ENCODE data around the gene TMEM8B. TPM values are rescaled to one million over a fixed set of nuclear protein-coding genes. Genes with fewer than 3 reads are reported as not detected.

The TMEM8B gene
- total RNA-seq, 2 donors from 2014 or later, result 14.6 to 24.2 TPM

DNA sequence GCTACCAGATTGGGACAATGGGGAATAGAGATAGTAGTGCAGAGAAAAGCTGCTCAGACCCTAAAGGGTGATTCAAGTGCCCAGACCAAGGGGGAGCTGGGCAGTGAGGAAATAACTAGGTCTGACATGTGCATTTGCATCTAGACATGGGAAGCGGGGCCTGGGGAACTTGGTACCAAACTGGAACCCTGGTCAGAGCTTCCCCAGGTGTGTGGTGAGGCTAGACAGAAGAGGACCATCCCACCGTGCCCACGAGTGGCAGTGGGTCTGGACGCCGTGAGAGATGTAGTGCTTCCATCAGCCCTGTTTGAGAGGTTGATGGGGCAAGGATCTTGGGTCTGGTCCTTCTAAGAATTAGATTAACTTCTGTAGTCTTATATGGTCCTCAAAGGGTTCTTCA, 7.6 kb downstream of the TMEM8B start:
- Histone ChIP-seq H3K4me1 (ENCODE audit: control insufficient read depth in 1 of 2, low read depth in 2 of 2) (peaks cover 4 to 29% of the 10 kb centered on the region in 2 donors), H3K27me3 (replicated peaks; ENCODE audit: insufficient read depth) (no peaks in the 10 kb centered on the region), H3K4me3 (no peak overlapping the region), H3K9me3 (no peaks in the 10 kb centered on the region), H3K36me3 (no peaks in the 10 kb centered on the region), H3K27ac (no peak overlapping the region)
- ATAC-seq (ENCODE audit: insufficient number of reproducible peaks, low FRiP score, low read depth) (no peak), DNase-seq (ENCODE audit: low spot score) (no peak)
- TF ChIP-seq CTCF (IDR thresholded peaks at IDR 0.05), result no peak

GRCh38 chr9:35839926-35840325, 10.9 kb downstream of the TMEM8B start:
- H3K4me1 ChIP-seq (ENCODE audit: control insufficient read depth in 1 of 2, low read depth in 2 of 2), result peaks cover 8 to 16% of the 10 kb centered on the region in 2 donors

DNA sequence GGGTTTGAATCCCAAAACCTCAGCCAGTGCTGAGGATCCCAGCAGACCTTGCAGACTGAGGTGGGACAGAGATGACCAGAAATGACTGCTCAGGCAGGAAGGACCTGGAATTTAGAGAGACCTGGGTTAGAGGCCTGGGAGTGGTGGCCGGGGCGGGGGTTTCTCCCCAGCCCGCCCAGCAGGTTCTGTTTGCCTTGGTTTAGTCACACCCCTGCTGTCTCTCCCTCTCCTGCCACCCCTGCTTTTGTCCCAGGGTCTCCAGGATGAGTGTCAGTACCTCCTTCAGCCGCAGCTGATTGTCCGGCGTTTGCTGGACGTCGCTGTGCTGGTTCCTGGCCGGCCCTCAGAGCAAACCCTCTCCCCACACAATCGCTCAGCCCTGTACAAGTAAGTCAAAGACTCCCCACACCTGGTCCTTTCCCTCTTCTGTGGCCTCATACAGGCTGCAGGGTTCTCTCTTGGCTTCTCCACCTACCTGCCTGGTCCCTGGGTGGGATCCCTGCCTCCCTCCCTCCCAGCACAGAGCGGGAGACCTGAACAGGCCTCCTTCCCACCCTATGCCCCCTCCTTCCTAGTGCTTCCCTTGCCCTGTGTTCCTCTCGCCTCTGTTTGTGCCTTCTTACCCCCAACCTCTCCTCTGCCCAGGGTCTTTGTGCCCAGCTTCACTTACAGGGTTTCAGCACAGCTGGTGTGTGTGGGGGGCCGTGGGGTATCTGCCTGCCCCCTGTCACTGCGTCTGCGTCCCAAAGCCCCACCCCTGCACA, 12.0 kb downstream of the TMEM8B start:
- no peaks in the 10 kb centered on the region for H3K36me3 ChIP-seq
- no peak overlapping the region for H3K4me3 ChIP-seq
- peaks cover 13 to 26% of the 10 kb centered on the region in 2 donors for H3K4me1 ChIP-seq (ENCODE audit: control insufficient read depth in 1 of 2, low read depth in 2 of 2)
- H3K9me3 ChIP-seq, result no peaks in the 10 kb centered on the region
- no peak overlapping the region for H3K27ac ChIP-seq
- no peak for TF ChIP-seq CTCF (IDR thresholded peaks at IDR 0.05)
- no peaks in the 10 kb centered on the region for H3K27me3 ChIP-seq (replicated peaks; ENCODE audit: insufficient read depth)
- no peak for DNase-seq (ENCODE audit: low spot score)
- ATAC-seq (ENCODE audit: insufficient number of reproducible peaks, low FRiP score, low read depth), result no peak

More at GRCh38 chr9:35839926-35840325, 10.9 kb downstream of the TMEM8B start:
- H3K27ac ChIP-seq, result no peak overlapping the region
- H3K27me3 ChIP-seq (replicated peaks; ENCODE audit: insufficient read depth), result no peaks in the 10 kb centered on the region
- H3K9me3 ChIP-seq, result no peaks in the 10 kb centered on the region
- H3K4me3 ChIP-seq, result no peak overlapping the region
- no peaks in the 10 kb centered on the region for H3K36me3 ChIP-seq
- DNase-seq (ENCODE audit: low spot score) (no peak), ATAC-seq (ENCODE audit: insufficient number of reproducible peaks, low FRiP score, low read depth) (no peak)
- no peak for TF ChIP-seq CTCF (IDR thresholded peaks at IDR 0.05)

GRCh38 chr9:35841645-35841900, 12.5 kb downstream of the TMEM8B start:
- Histone ChIP-seq H3K9me3 (no peaks in the 10 kb centered on the region), H3K36me3 (no peaks in the 10 kb centered on the region), H3K27ac (no peak overlapping the region), H3K4me3 (no peak overlapping the region), H3K4me1 (ENCODE audit: control insufficient read depth in 1 of 2, low read depth in 2 of 2) (peaks cover 13 to 26% of the 10 kb centered on the region in 2 donors), H3K27me3 (replicated peaks; ENCODE audit: insufficient read depth) (no peaks in the 10 kb centered on the region)
- DNase-seq (ENCODE audit: low spot score), result no peak
- TF ChIP-seq CTCF (IDR thresholded peaks at IDR 0.05), result no peak
- ATAC-seq (ENCODE audit: insufficient number of reproducible peaks, low FRiP score, low read depth), result no peak

DNA sequence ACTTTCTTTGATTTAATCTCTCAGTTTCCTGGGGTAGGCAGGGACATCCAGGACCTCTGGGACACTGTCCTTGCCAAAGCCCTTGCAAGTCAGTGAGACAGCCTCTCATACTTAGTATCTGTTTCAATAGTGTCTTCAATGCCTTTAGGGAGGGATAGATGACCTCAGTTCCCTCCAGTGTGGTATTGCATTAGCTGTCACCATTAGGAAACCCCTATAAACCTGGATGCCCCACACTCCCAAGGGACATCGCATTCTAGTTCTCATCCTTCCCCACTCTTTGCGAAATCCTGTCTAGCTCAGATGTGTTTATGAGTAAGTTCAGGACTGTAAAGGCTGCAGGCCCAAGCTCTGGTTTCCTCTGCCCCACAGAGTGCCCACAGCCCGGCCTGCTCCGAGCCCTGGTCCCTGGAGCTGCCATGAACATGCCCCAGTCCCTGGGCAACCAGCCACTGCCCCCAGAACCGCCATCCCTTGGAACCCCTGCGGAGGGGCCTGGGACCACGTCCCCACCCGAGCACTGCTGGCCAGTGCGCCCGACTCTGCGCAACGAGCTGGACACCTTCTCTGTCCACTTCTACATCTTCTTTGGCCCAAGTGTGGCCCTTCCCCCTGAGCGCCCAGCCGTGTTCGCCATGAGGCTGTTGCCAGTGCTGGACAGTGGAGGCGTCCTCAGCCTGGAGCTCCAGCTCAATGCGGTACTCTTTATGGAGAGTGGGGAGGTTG, 13.2 kb downstream of the TMEM8B start:
- Histone ChIP-seq H3K27ac (no peak overlapping the region), H3K27me3 (replicated peaks; ENCODE audit: insufficient read depth) (no peaks in the 10 kb centered on the region), H3K9me3 (no peaks in the 10 kb centered on the region), H3K4me1 (ENCODE audit: control insufficient read depth in 1 of 2, low read depth in 2 of 2) (peaks cover 13 to 27% of the 10 kb centered on the region in 2 donors), H3K4me3 (no peak overlapping the region), H3K36me3 (no peaks in the 10 kb centered on the region)
- no peak for ATAC-seq (ENCODE audit: insufficient number of reproducible peaks, low FRiP score, low read depth)
- no peak for TF ChIP-seq CTCF (IDR thresholded peaks at IDR 0.05)
- no peak for DNase-seq (ENCODE audit: low spot score)

Measured in thoracic aorta (tissue), 2 donors.